ENCODE measurements around the gene STK31.
"Not testable (repeated sequence)": the region's sequence is repeated elsewhere in the genome, so short reads cannot be mapped to it uniquely, and the experiment has no call there.

Gene STK31

GRCh38 chr7:23710000-23710399 lies at the start of gene STK31:
Gene STK31, plus strand, starts transcription at chr7:23710219. Its CDS starts 67 bp downstream, at chr7:23710286.
- no peak for DNase-seq (ENCODE audit: low spot score)

GRCh38 chr7:23661385-23661784 lies 48.6 kb upstream of the STK31 start:
- no peak for DNase-seq (ENCODE audit: low spot score)

- peak; percentile 33 for DNase-seq (ENCODE audit: low spot score)
Observed at GRCh38 chr7:23662124-23662983, 47.7 kb upstream of the STK31 start.

GRCh38 chr7:23662984-23663313 lies 47.1 kb upstream of the STK31 start:
- DNase-seq (ENCODE audit: low spot score) = no peak

GRCh38 chr7:23664122-23664521 lies 45.9 kb upstream of the STK31 start:
- DNase-seq (ENCODE audit: low spot score) = no peak

- no peak for DNase-seq (ENCODE audit: low spot score)
Observed at GRCh38 chr7:23672033-23672432, 38.0 kb upstream of the STK31 start.

- DNase-seq (ENCODE audit: low spot score) = peak; percentile 91
Observed at GRCh38 chr7:23679898-23680413, 30.1 kb upstream of the STK31 start, which contains the start of gene FAM221A. Gene FAM221A, plus strand, starts transcription at chr7:23680199. Its CDS starts 20 bp downstream, at chr7:23680219.

GRCh38 chr7:23680414-23681405 lies 29.3 kb upstream of the STK31 start:
- DNase-seq (ENCODE audit: low spot score) = peak; percentile 34

- not testable (repeated sequence) for DNase-seq (ENCODE audit: low spot score)
Observed at GRCh38 chr7:23684041-23684440, 26.0 kb upstream of the STK31 start.

GRCh38 chr7:23685731-23686130 lies 24.3 kb upstream of the STK31 start:
- DNase-seq (ENCODE audit: low spot score) = no peak

GRCh38 chr7:23687011-23687410 lies 23.0 kb upstream of the STK31 start:
- DNase-seq (ENCODE audit: low spot score) = peak; percentile 9

- no peak for DNase-seq (ENCODE audit: low spot score)
Observed at GRCh38 chr7:23689165-23689564, 20.9 kb upstream of the STK31 start.

GRCh38 chr7:23691320-23691719 lies 18.7 kb upstream of the STK31 start:
- DNase-seq (ENCODE audit: low spot score) = peak; percentile 7

- no peak for DNase-seq (ENCODE audit: low spot score)
Observed at GRCh38 chr7:23693224-23693623, 16.8 kb upstream of the STK31 start.

GRCh38 chr7:23696916-23697441 lies 13.0 kb upstream of the STK31 start:
- peak; percentile 63 for DNase-seq (ENCODE audit: low spot score)

- DNase-seq (ENCODE audit: low spot score) = no peak
Observed at GRCh38 chr7:23698822-23699221, 11.2 kb upstream of the STK31 start.

GRCh38 chr7:23700046-23700445 lies 10.0 kb upstream of the STK31 start:
- DNase-seq (ENCODE audit: low spot score) = no peak

GRCh38 chr7:23709081-23709750 lies 803 bp upstream of the STK31 start:
- DNase-seq (ENCODE audit: low spot score) = no peak

GRCh38 chr7:23712368-23713284 lies 2.6 kb downstream of the STK31 start:
- DNase-seq (ENCODE audit: low spot score) = peak; percentile 63

Data from AG20443 (cell line).